ENCODE measurements around the gene ADAMTS17.

ADAMTS17 gene

DNA sequence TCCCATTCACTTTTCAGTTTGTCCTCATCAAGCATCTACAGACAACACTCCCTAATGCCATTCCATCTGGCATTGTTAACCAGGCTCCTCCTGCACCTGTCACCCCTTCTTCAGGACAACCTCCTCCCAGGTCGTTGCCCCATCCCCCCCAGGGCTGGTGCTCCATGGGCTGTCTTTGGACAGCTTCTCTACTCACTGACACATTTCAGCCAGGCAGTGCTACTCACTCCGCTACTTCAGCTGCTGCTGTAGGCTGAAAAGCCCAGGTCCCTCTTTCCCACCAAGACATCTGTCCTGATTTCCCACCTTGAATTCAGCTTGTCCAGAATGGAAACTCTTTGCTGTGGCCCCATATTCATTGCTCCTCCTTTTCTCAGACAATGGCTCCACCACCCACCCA is 61.9 kb downstream of the ADAMTS17 start:
- TF ChIP-seq CTCF (IDR thresholded peaks at IDR 0.05): no peak
- Histone ChIP-seq H3K36me3 (ENCODE audit: control insufficient read depth, insufficient read depth, low read length) (no peaks in the 10 kb centered on the region), H3K79me2 (no peaks in the 10 kb centered on the region), H3K4me2 (ENCODE audit: low read length) (no peak overlapping the region), H3K9me3 (ENCODE audit: control insufficient read depth, low read length) (no peaks in the 10 kb centered on the region), H2AFZ (no peak overlapping the region), H3K27ac (no peak overlapping the region), H3K4me1 (no peaks in the 10 kb centered on the region), H3K4me3 (ENCODE audit: low read depth, low read length) (no peak overlapping the region), H3K27me3 (ENCODE audit: control insufficient read depth, insufficient read depth, low read length) (no peaks in the 10 kb centered on the region), H3K9ac (no peak overlapping the region)

- H3K9ac ChIP-seq: no peak overlapping the region
- H3K27ac ChIP-seq: no peak overlapping the region
- no peaks in the 10 kb centered on the region for H3K4me1 ChIP-seq
- H3K4me2 ChIP-seq (ENCODE audit: low read length): no peak overlapping the region
- no peak for TF ChIP-seq CTCF (IDR thresholded peaks at IDR 0.05)
- no peak overlapping the region for H3K4me3 ChIP-seq (ENCODE audit: low read depth, low read length)
- H2AFZ ChIP-seq: no peak overlapping the region
- H3K36me3 ChIP-seq (ENCODE audit: control insufficient read depth, insufficient read depth, low read length): no peaks in the 10 kb centered on the region
- H3K79me2 ChIP-seq: no peaks in the 10 kb centered on the region
- no peaks in the 10 kb centered on the region for H3K9me3 ChIP-seq (ENCODE audit: control insufficient read depth, low read length)
- H3K27me3 ChIP-seq (ENCODE audit: control insufficient read depth, insufficient read depth, low read length): no peaks in the 10 kb centered on the region
These were observed 62.3 kb downstream of the ADAMTS17 start for GRCh38 chr15:100279446-100279845.

- Histone ChIP-seq H3K27ac (no peak overlapping the region), H3K36me3 (ENCODE audit: control insufficient read depth, insufficient read depth, low read length) (no peaks in the 10 kb centered on the region), H3K9ac (no peak overlapping the region), H3K4me2 (ENCODE audit: low read length) (no peak overlapping the region), H3K4me1 (no peaks in the 10 kb centered on the region), H3K4me3 (ENCODE audit: low read depth, low read length) (no peak overlapping the region), H3K27me3 (ENCODE audit: control insufficient read depth, insufficient read depth, low read length) (no peaks in the 10 kb centered on the region), H3K9me3 (ENCODE audit: control insufficient read depth, low read length) (no peaks in the 10 kb centered on the region), H3K79me2 (no peaks in the 10 kb centered on the region), H2AFZ (no peak overlapping the region)
- no peak for TF ChIP-seq CTCF (IDR thresholded peaks at IDR 0.05)
These were observed 63.0 kb downstream of the ADAMTS17 start for GRCh38 chr15:100278596-100279380.

- Histone ChIP-seq H3K9me3 (ENCODE audit: control insufficient read depth, low read length) (no peaks in the 10 kb centered on the region), H3K27me3 (ENCODE audit: control insufficient read depth, insufficient read depth, low read length) (no peaks in the 10 kb centered on the region), H3K4me3 (ENCODE audit: low read depth, low read length) (no peak overlapping the region), H2AFZ (no peak overlapping the region), H3K9ac (no peak overlapping the region), H3K4me2 (ENCODE audit: low read length) (no peak overlapping the region), H3K36me3 (ENCODE audit: control insufficient read depth, insufficient read depth, low read length) (no peaks in the 10 kb centered on the region), H3K79me2 (no peaks in the 10 kb centered on the region), H3K27ac (no peak overlapping the region), H3K4me1 (no peaks in the 10 kb centered on the region)
- no peak for TF ChIP-seq CTCF (IDR thresholded peaks at IDR 0.05)
These were observed 64.5 kb downstream of the ADAMTS17 start for GRCh38 chr15:100277087-100277855.
